MM.1S (cell line): Measurements from ENCODE around the gene NCR3LG1.

ENCODE experiments used
- CTCF ChIP-seq: fragments of 300-600 bp; sonication (generic); IDR thresholded peaks from 2 replicates; pipeline ENCODE4 v1.5.1; 2016; ENCODE audit warnings: antibody characterized with exemption, low read length, mixed read lengths
- EZH2 ChIP-seq: fragments of 300-600 bp; sonication (generic); optimal IDR thresholded peaks from 2 replicates; pipeline ENCODE3; 2017; ENCODE audit warnings: low read depth, mild to moderate bottlenecking, antibody characterized with exemption, low read length, mixed read lengths

- TF ChIP-seq CTCF (no peak), EZH2 (no peak)
Measured at GRCh38 chr11:17415523-17416104, 64.0 kb downstream of the NCR3LG1 start.
